Peyer's patch (tissue), 4 donors: Measurements from ENCODE around the gene USP40.
"Not testable (repeated sequence)": the region's sequence is repeated elsewhere in the genome, so short reads cannot be mapped to it uniquely, and the experiment has no call there.

ENCODE experiments used
- POLR2A ChIP-seq, 2 donors: fragments of 450-650 bp; IDR thresholded peaks; one replicate each; pipeline ENCODE4 v1.5.1; 2017; ENCODE audit warnings: antibody characterized with exemption in 2 of 2, mild to moderate bottlenecking in 2 of 2, moderate library complexity in 2 of 2
- TF ChIP-seq, protein P1 (sequence below), 6 experiments: fragments of 450-650 bp in 4 of 6; fragments of 200-600 bp in 2 of 6; sonication (generic) in 1 of 6; IDR thresholded peaks; one replicate each; pipeline ENCODE4 v1.5.1; 2017 to 2019; ENCODE audit warnings: antibody characterized with exemption in 6 of 6, mild to moderate bottlenecking in 3 of 6, moderate library complexity in 1 of 6

GRCh38 chr2:233577341-233577740 lies 10.8 kb upstream of the USP40 start:
- TF ChIP-seq, protein P1, sequence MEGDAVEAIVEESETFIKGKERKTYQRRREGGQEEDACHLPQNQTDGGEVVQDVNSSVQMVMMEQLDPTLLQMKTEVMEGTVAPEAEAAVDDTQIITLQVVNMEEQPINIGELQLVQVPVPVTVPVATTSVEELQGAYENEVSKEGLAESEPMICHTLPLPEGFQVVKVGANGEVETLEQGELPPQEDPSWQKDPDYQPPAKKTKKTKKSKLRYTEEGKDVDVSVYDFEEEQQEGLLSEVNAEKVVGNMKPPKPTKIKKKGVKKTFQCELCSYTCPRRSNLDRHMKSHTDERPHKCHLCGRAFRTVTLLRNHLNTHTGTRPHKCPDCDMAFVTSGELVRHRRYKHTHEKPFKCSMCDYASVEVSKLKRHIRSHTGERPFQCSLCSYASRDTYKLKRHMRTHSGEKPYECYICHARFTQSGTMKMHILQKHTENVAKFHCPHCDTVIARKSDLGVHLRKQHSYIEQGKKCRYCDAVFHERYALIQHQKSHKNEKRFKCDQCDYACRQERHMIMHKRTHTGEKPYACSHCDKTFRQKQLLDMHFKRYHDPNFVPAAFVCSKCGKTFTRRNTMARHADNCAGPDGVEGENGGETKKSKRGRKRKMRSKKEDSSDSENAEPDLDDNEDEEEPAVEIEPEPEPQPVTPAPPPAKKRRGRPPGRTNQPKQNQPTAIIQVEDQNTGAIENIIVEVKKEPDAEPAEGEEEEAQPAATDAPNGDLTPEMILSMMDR (IDR thresholded peaks at IDR 0.05): not testable (repeated sequence)
- not testable (repeated sequence) for TF ChIP-seq POLR2A (IDR thresholded peaks at IDR 0.05)
